K562 (cell line): ENCODE results near the gene WNT7B.

Experiments
- GTF2F1 ChIP-seq: IDR thresholded peaks from 2 replicates; pipeline ENCODE4 v1.6.1; 2011; ENCODE audit warnings: low read depth, low read length, improper control_type of control experiment
- HCFC1 ChIP-seq: IDR thresholded peaks from 2 replicates; pipeline ENCODE4 v1.6.1; 2012; ENCODE audit warnings: low read depth, low read length, improper control_type of control experiment
- HDAC2 ChIP-seq: fragments of 450-650 bp; IDR thresholded peaks from 2 replicates; pipeline ENCODE4 v1.6.1; 2016; ENCODE audit warnings: mild to moderate bottlenecking
- MAFK ChIP-seq: IDR thresholded peaks from 2 replicates; pipeline ENCODE4 v1.6.1; 2011; ENCODE audit warnings: low read length, improper control_type of control experiment
- POLR2AphosphoS5 ChIP-seq: IDR thresholded peaks from 2 replicates; pipeline ENCODE4 v1.6.1; 2011; ENCODE audit warnings: mild to moderate bottlenecking, low read depth, low read length, moderate library complexity; ENCODE audit not compliant: control insufficient read depth, insufficient read depth
- TAF15 ChIP-seq: fragments of 200-400 bp; formaldehyde crosslinking; IDR thresholded peaks from 2 replicates; pipeline ENCODE4 v1.6.1; 2017; ENCODE audit warnings: mild to moderate bottlenecking, low read depth, low read length, moderate library complexity
- TBP ChIP-seq: optimal IDR thresholded peaks from 2 replicates; pipeline ENCODE3; 2011; ENCODE audit warnings: low read depth, low read length, improper control_type of control experiment
- ZNF24 ChIP-seq: fragments of 450-650 bp; IDR thresholded peaks from 2 replicates; pipeline ENCODE4 v1.6.1; 2016
- ZNF695 ChIP-seq: fragments of 450-650 bp; formaldehyde crosslinking; IDR thresholded peaks from 2 replicates; pipeline ENCODE4 v1.4.0; 2020; ENCODE audit warnings: mild to moderate bottlenecking, moderate library complexity
- TF ChIP-seq, protein P1 (sequence below): sonication (generic); formaldehyde crosslinking; IDR thresholded peaks from 2 replicates; pipeline ENCODE4 v1.8.0; 2022; ENCODE audit warnings: mild to moderate bottlenecking, low read depth, missing genetic modification reagents
- TF ChIP-seq, protein P2 (sequence below): fragments of 450-650 bp; IDR thresholded peaks from 2 replicates; pipeline ENCODE4 v1.6.1; 2017; ENCODE audit warnings: antibody characterized with exemption, mild to moderate bottlenecking

DNA sequence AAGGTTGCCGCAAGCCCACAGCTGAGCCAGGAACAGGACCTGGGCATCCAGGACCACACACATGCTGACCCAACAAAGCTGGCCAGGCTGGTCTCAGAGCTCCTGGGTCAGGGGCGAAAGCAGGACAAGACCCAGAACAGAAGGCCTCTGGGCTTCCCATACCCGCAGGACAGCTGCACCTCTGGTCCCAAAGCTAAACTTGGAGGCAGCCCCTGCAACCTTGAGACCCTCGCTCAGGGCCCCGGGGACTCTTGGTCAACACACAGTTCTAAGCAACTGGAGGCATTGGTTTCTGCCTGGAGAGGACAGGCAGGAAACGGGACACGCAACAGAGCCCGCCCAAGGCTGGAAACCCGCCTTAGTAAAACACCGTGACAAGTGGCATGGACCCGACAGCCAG, 11.4 kb downstream of the WNT7B start:
- no peak for TF ChIP-seq TBP
- no peak for TF ChIP-seq HDAC2
- no peak for TF ChIP-seq GTF2F1
- no peak for TF ChIP-seq ZNF695 (CRISPR knock-in tag)
- TF ChIP-seq MAFK, result no peak
- no peak for TF ChIP-seq HCFC1
- TF ChIP-seq TAF15, result no peak
- TF ChIP-seq, protein P1, sequence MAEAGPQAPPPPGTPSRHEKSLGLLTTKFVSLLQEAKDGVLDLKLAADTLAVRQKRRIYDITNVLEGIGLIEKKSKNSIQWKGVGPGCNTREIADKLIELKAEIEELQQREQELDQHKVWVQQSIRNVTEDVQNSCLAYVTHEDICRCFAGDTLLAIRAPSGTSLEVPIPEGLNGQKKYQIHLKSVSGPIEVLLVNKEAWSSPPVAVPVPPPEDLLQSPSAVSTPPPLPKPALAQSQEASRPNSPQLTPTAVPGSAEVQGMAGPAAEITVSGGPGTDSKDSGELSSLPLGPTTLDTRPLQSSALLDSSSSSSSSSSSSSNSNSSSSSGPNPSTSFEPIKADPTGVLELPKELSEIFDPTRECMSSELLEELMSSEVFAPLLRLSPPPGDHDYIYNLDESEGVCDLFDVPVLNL (CRISPR knock-in tag), result no peak
- TF ChIP-seq ZNF24, result no peak
- TF ChIP-seq, protein P2, sequence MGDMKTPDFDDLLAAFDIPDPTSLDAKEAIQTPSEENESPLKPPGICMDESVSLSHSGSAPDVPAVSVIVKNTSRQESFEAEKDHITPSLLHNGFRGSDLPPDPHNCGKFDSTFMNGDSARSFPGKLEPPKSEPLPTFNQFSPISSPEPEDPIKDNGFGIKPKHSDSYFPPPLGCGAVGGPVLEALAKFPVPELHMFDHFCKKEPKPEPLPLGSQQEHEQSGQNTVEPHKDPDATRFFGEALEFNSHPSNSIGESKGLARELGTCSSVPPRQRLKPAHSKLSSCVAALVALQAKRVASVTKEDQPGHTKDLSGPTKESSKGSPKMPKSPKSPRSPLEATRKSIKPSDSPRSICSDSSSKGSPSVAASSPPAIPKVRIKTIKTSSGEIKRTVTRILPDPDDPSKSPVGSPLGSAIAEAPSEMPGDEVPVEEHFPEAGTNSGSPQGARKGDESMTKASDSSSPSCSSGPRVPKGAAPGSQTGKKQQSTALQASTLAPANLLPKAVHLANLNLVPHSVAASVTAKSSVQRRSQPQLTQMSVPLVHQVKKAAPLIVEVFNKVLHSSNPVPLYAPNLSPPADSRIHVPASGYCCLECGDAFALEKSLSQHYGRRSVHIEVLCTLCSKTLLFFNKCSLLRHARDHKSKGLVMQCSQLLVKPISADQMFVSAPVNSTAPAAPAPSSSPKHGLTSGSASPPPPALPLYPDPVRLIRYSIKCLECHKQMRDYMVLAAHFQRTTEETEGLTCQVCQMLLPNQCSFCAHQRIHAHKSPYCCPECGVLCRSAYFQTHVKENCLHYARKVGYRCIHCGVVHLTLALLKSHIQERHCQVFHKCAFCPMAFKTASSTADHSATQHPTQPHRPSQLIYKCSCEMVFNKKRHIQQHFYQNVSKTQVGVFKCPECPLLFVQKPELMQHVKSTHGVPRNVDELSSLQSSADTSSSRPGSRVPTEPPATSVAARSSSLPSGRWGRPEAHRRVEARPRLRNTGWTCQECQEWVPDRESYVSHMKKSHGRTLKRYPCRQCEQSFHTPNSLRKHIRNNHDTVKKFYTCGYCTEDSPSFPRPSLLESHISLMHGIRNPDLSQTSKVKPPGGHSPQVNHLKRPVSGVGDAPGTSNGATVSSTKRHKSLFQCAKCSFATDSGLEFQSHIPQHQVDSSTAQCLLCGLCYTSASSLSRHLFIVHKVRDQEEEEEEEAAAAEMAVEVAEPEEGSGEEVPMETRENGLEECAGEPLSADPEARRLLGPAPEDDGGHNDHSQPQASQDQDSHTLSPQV, result no peak
- TF ChIP-seq POLR2AphosphoS5, result no peak
